ENCODE results near the gene PARS2. TPM values are rescaled to one million over a fixed set of nuclear protein-coding genes. Genes with fewer than 3 reads are reported as not detected.

PARS2 gene
- total and polyA plus RNA-seq, 2 of the 4 experiments (the other 2 are of a cell fraction), result 3.4 to 6.3 TPM

DNA sequence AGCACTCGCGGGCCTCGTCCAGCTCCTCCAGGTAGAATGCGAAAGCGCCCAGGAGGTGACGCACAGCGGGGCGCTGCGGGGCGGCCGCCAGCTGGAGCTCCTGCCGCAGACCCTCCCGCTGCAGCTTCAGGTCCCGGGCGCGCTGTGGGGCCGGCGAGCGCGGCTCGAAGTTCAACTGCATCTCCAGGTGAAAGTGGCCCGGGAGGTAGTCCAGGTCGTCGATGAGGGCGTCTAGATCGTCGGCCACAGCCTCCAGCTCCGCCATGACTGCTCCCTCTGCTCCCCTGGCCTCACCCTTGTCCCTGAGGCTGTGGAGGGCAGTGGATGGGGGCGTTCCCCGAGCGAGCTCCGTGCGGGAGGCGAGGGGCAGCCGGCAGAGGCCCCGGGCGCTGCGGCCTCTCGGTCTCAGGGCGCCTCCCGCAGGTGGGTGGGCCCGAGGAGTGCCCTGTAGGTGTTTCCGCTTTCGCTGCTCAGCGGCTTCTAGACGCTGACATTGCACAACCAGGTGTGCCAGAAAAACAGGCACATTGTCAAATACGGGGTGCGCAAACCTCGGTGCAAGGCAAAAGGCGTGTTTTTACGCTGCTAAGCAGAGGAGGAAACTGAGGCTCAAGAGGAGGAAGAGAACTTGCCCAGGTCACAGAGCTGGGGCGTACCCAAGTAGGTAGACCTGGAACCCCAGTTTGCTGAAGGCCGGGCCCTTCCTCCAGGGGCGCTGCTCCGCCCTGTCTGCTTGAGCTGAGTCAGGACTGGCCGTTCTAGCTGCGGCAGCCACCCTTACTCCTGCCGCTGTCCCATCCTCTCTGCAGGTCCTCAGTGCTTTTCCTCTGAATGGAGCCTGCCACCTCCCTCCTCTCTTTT, 36.8 kb upstream of the PARS2 start, which contains the start of gene TTC22:
Gene TTC22 (minus strand): TSS at position 425 of the 861 bp plus-strand sequence. CDS start 160 bp downstream, at position 265.
- intact Hi-C loops (cut with micrococcal nuclease) (no loop called here), dilution Hi-C loops (cut with HindIII; ENCODE audit: low sequenced_read_pairs, unreplicated experiment) (no loop called here), in situ Hi-C loops (cut with MboI; ENCODE audit: low sequenced_read_pairs) (no loop called here)
- Histone ChIP-seq H3K4ac (ENCODE audit: low read depth, low read length) (no peak within 1 kb of the TSS), H2AFZ (replicated peaks; ENCODE audit: low read length, poor library complexity) (peak within 1 kb of the TSS; percentile 47), H2BK15ac (ENCODE audit: low read depth, low read length) (no peak within 1 kb of the TSS), H2AK9ac (replicated peaks; ENCODE audit: low read depth, low read length, poor library complexity) (no peak within 1 kb of the TSS), H4K91ac (ENCODE audit: insufficient read depth, low read depth, low read length) (no peak within 1 kb of the TSS), H3K27ac (ENCODE audit: insufficient read depth, low read length) (no peak within 1 kb of the TSS), H2BK5ac (ENCODE audit: low read depth, low read length, poor library complexity, severe bottlenecking) (no peak within 1 kb of the TSS), H4K8ac (ENCODE audit: low read depth in 2 of 2, low read length in 2 of 2) (no peak within 1 kb of the TSS), H3K23ac (ENCODE audit: low read depth, low read length) (no peak within 1 kb of the TSS), H3K18ac (ENCODE audit: low read depth, low read length) (no peak within 1 kb of the TSS), H3K4me2 (ENCODE audit: low read depth, low read length) (no peak within 1 kb of the TSS; the same call in 1 of the 2 replicates), H2BK120ac (ENCODE audit: low read depth, low read length) (no peak within 1 kb of the TSS), H3K36me3 (ENCODE audit: control insufficient read depth, insufficient read depth, low read length) (no peaks in the 10 kb centered on the region), H3K9ac (ENCODE audit: low read depth, low read length) (no peak within 1 kb of the TSS), H4K20me1 (ENCODE audit: insufficient read depth, low read length) (no peaks in the 10 kb centered on the region), H3K79me1 (ENCODE audit: low read depth in 1 of 2, low read length in 2 of 2) (no peaks in the 10 kb centered on the region), H3K56ac (ENCODE audit: extremely low read depth, insufficient read depth, low read length) (no peak within 1 kb of the TSS), H3K4me1 (ENCODE audit: control insufficient read depth, insufficient read depth, low read length) (no peaks in the 10 kb centered on the region; the same call in 1 of the 2 replicates), H4K5ac (ENCODE audit: low read depth, low read length) (no peak within 1 kb of the TSS), H2AK5ac (ENCODE audit: low read depth, low read length) (no peak within 1 kb of the TSS), H3K4me3 (ENCODE audit: insufficient read depth, low read depth, low read length) (no peak within 1 kb of the TSS), H3K9me3 (ENCODE audit: control insufficient read depth, insufficient read depth, low read length) (no peaks in the 10 kb centered on the region), H3K14ac (replicated peaks; ENCODE audit: low read depth, low read length) (no peak within 1 kb of the TSS), H2BK20ac (ENCODE audit: low read depth, low read length) (no peak within 1 kb of the TSS), H3K9me1 (ENCODE audit: insufficient read depth, low read length) (0 out of 2 replicates have a peak, but pooled peaks cover 2% of the 10 kb centered on the region), H3K27me3 (ENCODE audit: control insufficient read depth, insufficient read depth, low read length) (peaks cover 46% of the 10 kb centered on the region)
- peak; percentile 46; the same call in 1 of the 2 replicates for ATAC-seq (ENCODE audit: low read depth)
- DNase-seq, result no peak
- BruUV-seq (replicated peaks), result no TSS peak
- 16% methylated on average over 34 of the region's 58 CpGs; no CpG with 5 or more reads in 1 of the 2 experiments for WGBS, 2 experiments (ENCODE audit: extremely low coverage in 2 of 2, insufficient read length in 1 of 2)
- POLR2A ChIA-PET (ENCODE audit: unreplicated experiment), result interaction anchor here (0.6 kb wide), 1 partner anchor 72 kb away, joined by 4 read pairs; no protein-coding TSS in a partner anchor
- CTCF ChIA-PET, result no interaction called here
- no peak for TF ChIP-seq MXI1 (IDR thresholded peaks at IDR 0.05; ENCODE audit: borderline replicate concordance, low read depth, low read length)
- TF ChIP-seq CHD1 (IDR thresholded peaks at IDR 0.05; ENCODE audit: low read depth, low read length), result no peak
- TF ChIP-seq, protein P1, sequence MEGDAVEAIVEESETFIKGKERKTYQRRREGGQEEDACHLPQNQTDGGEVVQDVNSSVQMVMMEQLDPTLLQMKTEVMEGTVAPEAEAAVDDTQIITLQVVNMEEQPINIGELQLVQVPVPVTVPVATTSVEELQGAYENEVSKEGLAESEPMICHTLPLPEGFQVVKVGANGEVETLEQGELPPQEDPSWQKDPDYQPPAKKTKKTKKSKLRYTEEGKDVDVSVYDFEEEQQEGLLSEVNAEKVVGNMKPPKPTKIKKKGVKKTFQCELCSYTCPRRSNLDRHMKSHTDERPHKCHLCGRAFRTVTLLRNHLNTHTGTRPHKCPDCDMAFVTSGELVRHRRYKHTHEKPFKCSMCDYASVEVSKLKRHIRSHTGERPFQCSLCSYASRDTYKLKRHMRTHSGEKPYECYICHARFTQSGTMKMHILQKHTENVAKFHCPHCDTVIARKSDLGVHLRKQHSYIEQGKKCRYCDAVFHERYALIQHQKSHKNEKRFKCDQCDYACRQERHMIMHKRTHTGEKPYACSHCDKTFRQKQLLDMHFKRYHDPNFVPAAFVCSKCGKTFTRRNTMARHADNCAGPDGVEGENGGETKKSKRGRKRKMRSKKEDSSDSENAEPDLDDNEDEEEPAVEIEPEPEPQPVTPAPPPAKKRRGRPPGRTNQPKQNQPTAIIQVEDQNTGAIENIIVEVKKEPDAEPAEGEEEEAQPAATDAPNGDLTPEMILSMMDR (conservative IDR thresholded peaks at IDR 0.05; ENCODE audit: low read depth, low read length), result no peak
- no peak for TF ChIP-seq RCOR1 (IDR thresholded peaks at IDR 0.05; ENCODE audit: insufficient replicate concordance, low read length)
- no peak for TF ChIP-seq RFX5 (IDR thresholded peaks at IDR 0.05; ENCODE audit: low read depth, low read length)
- TF ChIP-seq, protein P2, sequence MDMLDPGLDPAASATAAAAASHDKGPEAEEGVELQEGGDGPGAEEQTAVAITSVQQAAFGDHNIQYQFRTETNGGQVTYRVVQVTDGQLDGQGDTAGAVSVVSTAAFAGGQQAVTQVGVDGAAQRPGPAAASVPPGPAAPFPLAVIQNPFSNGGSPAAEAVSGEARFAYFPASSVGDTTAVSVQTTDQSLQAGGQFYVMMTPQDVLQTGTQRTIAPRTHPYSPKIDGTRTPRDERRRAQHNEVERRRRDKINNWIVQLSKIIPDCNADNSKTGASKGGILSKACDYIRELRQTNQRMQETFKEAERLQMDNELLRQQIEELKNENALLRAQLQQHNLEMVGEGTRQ (IDR thresholded peaks at IDR 0.05; ENCODE audit: low read depth, low read length), result no peak
- TF ChIP-seq, protein P3, sequence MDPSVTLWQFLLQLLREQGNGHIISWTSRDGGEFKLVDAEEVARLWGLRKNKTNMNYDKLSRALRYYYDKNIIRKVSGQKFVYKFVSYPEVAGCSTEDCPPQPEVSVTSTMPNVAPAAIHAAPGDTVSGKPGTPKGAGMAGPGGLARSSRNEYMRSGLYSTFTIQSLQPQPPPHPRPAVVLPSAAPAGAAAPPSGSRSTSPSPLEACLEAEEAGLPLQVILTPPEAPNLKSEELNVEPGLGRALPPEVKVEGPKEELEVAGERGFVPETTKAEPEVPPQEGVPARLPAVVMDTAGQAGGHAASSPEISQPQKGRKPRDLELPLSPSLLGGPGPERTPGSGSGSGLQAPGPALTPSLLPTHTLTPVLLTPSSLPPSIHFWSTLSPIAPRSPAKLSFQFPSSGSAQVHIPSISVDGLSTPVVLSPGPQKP (IDR thresholded peaks at IDR 0.05; ENCODE audit: borderline replicate concordance, low read depth, low read length), result no peak
- TF ChIP-seq RAD21 (IDR thresholded peaks at IDR 0.05; ENCODE audit: low read length), result no peak
- TF ChIP-seq SMC3 (IDR thresholded peaks at IDR 0.05; ENCODE audit: low read depth, low read length), result no peak
- no peak for TF ChIP-seq POLR2A (IDR thresholded peaks at IDR 0.05; ENCODE audit: low read depth, low read length)
- TF ChIP-seq NFE2L2 (IDR thresholded peaks at IDR 0.05; ENCODE audit: low read depth, low read length), result no peak
- no peak for TF ChIP-seq FOS (IDR thresholded peaks at IDR 0.05; ENCODE audit: low read depth, low read length)
- no peak; the same call in 1 of the 2 replicates for TF ChIP-seq CEBPB (IDR thresholded peaks at IDR 0.05; ENCODE audit: low read depth, low read length)
- no peak for TF ChIP-seq MAZ (IDR thresholded peaks at IDR 0.05; ENCODE audit: borderline replicate concordance, low read depth, low read length)
